GM08714 (cell line): ENCODE results near the gene IL1R1.

ENCODE experiments used
- H3K4me3 ChIP-seq: fragments of 200-500 bp; sonication (Bioruptor generic); 2 replicates; pipeline ENCODE4 v1.5.1; 2014; ENCODE audit warnings: mild to moderate bottlenecking, low read length, inconsistent platforms
- ZNF274 ChIP-seq: IDR thresholded peaks from 2 replicates; pipeline ENCODE4 v1.6.1; 2012; ENCODE audit warnings: mild to moderate bottlenecking, low read depth, low read length

The IL1R1 gene

DNA sequence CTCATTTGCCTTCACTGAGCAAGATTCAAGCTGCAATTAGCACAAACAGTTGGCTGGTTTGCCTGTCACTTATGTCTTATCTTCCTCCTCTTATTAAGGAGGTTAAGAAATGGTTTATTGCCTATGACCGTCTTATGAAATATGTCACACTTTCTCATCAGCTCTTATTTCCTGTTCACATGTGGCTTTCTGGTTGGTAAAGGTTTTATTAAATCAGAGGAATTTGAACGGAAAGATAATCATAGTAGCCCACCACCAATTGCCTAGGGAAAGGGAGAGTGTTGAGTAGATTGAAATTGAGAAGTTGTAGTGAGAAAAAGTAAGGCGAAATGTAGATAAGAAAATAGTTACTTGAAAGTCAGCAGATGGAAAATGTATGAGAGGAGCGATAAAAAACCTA is 4.2 kb upstream of the IL1R1 start:
- no peak for TF ChIP-seq ZNF274
- no peak overlapping the region for H3K4me3 ChIP-seq

DNA sequence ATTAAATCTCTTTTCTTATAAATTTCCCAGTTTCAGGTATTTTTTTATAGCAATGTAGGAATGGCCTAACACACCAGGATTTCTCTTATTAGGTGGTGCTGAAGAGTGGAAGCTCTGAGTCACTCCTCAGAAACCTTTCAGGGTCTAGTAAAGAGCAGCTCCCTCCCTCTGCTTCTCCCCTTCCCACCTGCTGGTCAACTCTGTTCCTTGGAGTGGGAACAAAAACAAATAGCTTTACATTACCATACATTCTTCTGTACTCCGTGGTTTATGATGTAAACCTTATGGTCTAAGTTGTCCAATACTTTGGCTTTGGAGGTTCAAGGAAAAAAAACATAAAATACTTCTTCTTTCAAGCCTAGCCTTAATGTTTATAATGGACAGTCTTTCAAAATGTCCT is 2.7 kb upstream of the IL1R1 start:
- no peak overlapping the region for H3K4me3 ChIP-seq

DNA sequence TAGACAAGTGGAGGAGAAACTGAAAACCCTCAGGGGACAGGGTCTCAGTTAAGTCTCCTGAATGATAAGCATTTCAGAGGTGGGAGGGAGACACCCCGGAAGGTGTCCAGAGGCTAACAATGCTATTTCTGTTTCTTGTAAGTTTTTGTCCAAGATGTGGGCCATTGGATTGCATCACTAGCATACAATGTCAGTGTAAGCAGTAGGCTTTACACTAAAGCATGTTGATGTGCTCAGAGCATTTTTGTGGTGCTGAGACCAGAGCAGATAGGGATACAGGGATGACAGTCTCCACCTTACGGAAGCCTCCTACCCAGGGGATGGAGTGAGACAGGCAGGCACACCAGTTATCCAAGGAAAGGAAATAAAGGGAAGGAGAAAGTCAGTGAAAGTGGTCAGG is 2.2 kb upstream of the IL1R1 start:
- H3K4me3 ChIP-seq: no peak overlapping the region
- no peak for TF ChIP-seq ZNF274

More for the DNA sequence above, 2.7 kb upstream of the IL1R1 start:
- no peak for TF ChIP-seq ZNF274

GRCh38 chr2:102141011-102141943 is 1.3 kb upstream of the IL1R1 start:
- no peak overlapping the region for H3K4me3 ChIP-seq
- no peak for TF ChIP-seq ZNF274

DNA sequence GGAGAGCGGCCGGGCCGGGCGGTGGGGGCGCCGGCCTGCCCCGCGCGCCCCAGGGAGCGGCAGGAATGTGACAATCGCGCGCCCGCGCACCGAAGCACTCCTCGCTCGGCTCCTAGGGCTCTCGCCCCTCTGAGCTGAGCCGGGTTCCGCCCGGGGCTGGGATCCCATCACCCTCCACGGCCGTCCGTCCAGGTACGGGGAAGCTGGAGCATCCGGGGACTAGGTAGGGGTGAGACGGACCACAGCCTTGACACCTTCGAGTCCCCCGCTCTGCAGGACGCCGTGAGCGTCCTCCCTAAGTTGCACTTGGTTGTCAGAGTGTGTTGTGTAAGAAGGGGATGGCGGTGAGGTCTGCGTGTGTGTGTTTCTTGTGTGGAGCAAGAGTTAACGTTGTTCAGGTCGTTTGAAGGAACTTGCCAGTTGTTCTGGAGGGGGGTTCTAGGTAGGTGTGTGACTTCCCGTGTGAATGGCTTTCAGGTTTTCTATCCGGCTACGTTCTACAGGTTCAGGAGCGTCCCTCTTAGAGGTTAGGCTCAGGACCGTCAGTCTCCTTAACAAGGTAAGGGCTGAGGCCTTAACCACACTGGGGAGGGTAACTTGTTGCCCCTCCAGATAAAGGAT is 393 bp downstream of the IL1R1 start:
- TF ChIP-seq ZNF274: no peak
- no peak overlapping the region; the same call in 1 of the 2 replicates for H3K4me3 ChIP-seq

DNA sequence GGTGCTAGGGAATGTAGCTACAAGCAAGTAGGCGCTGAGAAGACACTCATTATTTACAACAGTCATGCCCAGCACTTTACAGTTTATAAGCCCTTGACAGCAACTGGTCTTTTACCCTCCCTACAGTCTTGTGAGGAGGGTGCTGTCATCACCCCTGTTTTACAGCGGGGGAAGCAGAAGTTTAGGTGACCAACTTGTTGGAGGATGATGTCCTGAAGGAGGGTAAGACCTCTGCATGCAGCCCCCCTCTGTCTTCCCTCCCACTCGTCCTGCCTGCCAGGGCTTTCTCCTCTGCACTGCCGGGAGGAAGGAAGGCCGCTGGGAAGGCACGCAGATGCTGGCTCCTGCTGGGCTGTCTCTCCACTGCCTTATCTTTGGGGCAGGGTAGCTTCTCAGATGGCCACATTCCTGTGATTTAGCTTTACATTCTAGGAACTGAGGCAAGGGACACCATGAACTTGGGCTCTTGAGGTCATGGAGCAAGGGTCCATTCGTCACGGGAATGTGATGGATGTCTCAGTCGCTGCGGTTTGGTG is 972 bp downstream of the IL1R1 start:
- no peak overlapping the region for H3K4me3 ChIP-seq
- no peak for TF ChIP-seq ZNF274

- no peak for TF ChIP-seq ZNF274
- H3K4me3 ChIP-seq: no peak overlapping the region
Measured at GRCh38 chr2:102144128-102144527, 1.6 kb downstream of the IL1R1 start.

GRCh38 chr2:102145107-102145506 is 2.6 kb downstream of the IL1R1 start:
- no peak for TF ChIP-seq ZNF274
- H3K4me3 ChIP-seq: no peak overlapping the region

DNA sequence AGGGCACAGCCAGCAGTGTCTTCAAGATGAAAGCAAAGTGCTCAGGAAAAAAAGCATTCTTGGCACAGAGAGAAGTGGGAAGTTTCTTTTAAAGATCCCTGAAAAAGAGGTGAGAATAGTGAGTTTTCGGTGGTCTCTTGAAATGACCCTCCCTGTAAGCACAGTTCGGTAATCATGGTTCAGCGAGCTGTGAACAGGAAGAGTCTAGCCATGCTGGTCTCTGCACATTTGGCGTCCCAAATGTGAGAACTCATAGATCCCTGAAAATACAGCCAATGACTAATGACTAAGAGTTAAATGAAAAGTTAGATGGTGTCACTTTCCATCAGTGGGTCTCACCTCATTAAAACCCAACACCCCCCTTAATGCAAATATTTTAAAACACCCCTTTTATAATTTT is 3.4 kb downstream of the IL1R1 start:
- TF ChIP-seq ZNF274: peak; percentile 80; the same call in 1 of the 2 replicates
- no peak overlapping the region for H3K4me3 ChIP-seq

DNA sequence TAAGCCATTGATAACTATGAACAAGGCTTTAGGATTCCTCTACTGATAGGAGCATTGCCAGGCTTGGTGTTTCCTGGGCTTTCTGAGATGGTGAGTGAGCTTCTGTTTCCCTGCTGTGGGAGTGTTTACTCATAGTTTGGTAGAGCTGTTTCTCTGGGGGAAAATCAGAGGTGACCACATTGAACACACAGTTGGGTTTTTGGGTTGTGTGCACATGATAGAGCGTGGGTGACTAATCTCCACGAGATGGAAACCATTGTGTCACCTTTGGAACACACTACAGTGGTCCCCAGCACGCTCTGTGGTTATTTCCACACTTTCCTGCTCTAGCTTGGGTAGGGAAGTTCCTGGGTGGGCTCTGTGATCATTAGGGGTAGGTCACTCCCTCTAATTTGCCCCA is 5.4 kb downstream of the IL1R1 start:
- H3K4me3 ChIP-seq: no peak overlapping the region
- TF ChIP-seq ZNF274: no peak

- no peak overlapping the region for H3K4me3 ChIP-seq
- TF ChIP-seq ZNF274: no peak
Measured at GRCh38 chr2:102149243-102149642, 6.7 kb downstream of the IL1R1 start.

GRCh38 chr2:102149644-102150455 is 7.3 kb downstream of the IL1R1 start:
- no peak for TF ChIP-seq ZNF274
- no peak overlapping the region for H3K4me3 ChIP-seq

- H3K4me3 ChIP-seq: no peak overlapping the region
- TF ChIP-seq ZNF274: no peak
Measured at GRCh38 chr2:102154364-102154763, 11.8 kb downstream of the IL1R1 start.
